GM18907 (cell line): ENCODE data around the gene NLN.
"Not testable (repeated sequence)": the region's sequence is repeated elsewhere in the genome, so short reads cannot be mapped to it uniquely, and the experiment has no call there.

Source experiments
- ATAC-seq: cut with Tn5 transposase; IDR thresholded peaks from one replicate; pipeline ENCODE4 v1.9.1; 2021; ENCODE audit warnings: mild to moderate bottlenecking, moderate library complexity; ENCODE audit not compliant: unreplicated experiment

NLN gene

GRCh38 chr5:65730910-65731309, 8.9 kb downstream of the NLN start:
- ATAC-seq: no peak

GRCh38 chr5:65732046-65732445, 10.0 kb downstream of the NLN start:
- not testable (repeated sequence) for ATAC-seq

- ATAC-seq: peak; percentile 40
Observed at GRCh38 chr5:65734196-65734775, 12.3 kb downstream of the NLN start.

- peak; percentile 32 for ATAC-seq
Observed at GRCh38 chr5:65734921-65735320, 12.9 kb downstream of the NLN start.

- ATAC-seq: no peak
Observed at GRCh38 chr5:65736011-65736410, 14.0 kb downstream of the NLN start.

GRCh38 chr5:65737842-65738241, 15.8 kb downstream of the NLN start:
- no peak for ATAC-seq

GRCh38 chr5:65738305-65738704, 16.3 kb downstream of the NLN start:
- no peak for ATAC-seq

- ATAC-seq: no peak
Observed at GRCh38 chr5:65739162-65739561, 17.2 kb downstream of the NLN start.

- ATAC-seq: peak; percentile 82
Observed at GRCh38 chr5:65742565-65743231, 20.7 kb downstream of the NLN start.

GRCh38 chr5:65749221-65749844, 27.3 kb downstream of the NLN start:
- no peak for ATAC-seq

- ATAC-seq: no peak
Observed at GRCh38 chr5:65749956-65750355, 28.0 kb downstream of the NLN start.

- no peak for ATAC-seq
Observed at GRCh38 chr5:65750938-65751337, 28.9 kb downstream of the NLN start.

GRCh38 chr5:65753189-65753588, 31.2 kb downstream of the NLN start:
- ATAC-seq: no peak

- no peak for ATAC-seq
Observed at GRCh38 chr5:65758546-65759144, 36.6 kb downstream of the NLN start.

GRCh38 chr5:65760504-65761275, 38.7 kb downstream of the NLN start:
- ATAC-seq: no peak

GRCh38 chr5:65762234-65762633, 40.2 kb downstream of the NLN start:
- no peak for ATAC-seq

- no peak for ATAC-seq
Observed at GRCh38 chr5:65765582-65765981, 43.6 kb downstream of the NLN start.

- ATAC-seq: no peak
Observed at GRCh38 chr5:65766175-65766574, 44.2 kb downstream of the NLN start.

GRCh38 chr5:65766781-65767180, 44.8 kb downstream of the NLN start:
- ATAC-seq: no peak

GRCh38 chr5:65767565-65767964, 45.6 kb downstream of the NLN start:
- no peak for ATAC-seq

GRCh38 chr5:65768723-65769346, 46.8 kb downstream of the NLN start:
- ATAC-seq: no peak
